GM21737 (cell line): Measurements from ENCODE around the gene BRAF.
"Not testable (repeated sequence)": the region's sequence is repeated elsewhere in the genome, so short reads cannot be mapped to it uniquely, and the experiment has no call there.

Experiments
- ATAC-seq: cut with Tn5 transposase; IDR thresholded peaks from one replicate; pipeline ENCODE4 v1.9.1; 2021; ENCODE audit warnings: mild to moderate bottlenecking, moderate library complexity; ENCODE audit not compliant: unreplicated experiment

BRAF gene

DNA sequence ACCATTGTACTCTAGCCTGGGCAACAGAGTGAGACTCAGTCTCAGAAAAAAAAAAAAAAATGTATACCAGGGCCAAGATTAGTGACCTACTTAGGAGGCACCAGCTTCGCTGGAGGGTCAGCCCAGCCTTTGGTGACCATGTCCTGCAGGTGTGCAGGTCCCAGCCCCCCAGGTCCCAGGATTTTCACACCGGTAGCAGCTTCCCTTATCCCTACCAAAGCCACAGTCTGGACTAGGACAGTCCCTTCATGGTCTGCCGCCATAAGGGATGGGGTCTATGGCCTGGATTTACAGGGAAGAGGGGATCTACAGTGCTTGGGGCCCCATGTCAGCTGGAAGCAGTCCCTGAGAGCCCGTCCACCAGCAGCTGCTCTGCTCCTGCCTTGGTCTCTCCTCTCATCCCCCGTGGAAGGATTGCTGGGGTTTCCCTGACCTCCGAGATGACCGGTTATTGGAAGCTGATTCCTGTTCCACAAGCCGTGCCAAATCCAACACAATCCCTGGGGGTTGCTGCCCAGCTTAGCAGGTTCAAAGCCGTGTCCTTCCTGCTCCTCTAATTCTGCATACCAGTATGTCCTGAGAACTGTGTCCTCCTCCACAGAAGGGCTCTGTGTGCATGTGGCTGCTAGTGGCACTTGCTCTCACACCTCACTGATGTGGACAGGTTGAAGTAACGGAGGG lies 239.2 kb downstream of the BRAF start:
- ATAC-seq = no peak

DNA sequence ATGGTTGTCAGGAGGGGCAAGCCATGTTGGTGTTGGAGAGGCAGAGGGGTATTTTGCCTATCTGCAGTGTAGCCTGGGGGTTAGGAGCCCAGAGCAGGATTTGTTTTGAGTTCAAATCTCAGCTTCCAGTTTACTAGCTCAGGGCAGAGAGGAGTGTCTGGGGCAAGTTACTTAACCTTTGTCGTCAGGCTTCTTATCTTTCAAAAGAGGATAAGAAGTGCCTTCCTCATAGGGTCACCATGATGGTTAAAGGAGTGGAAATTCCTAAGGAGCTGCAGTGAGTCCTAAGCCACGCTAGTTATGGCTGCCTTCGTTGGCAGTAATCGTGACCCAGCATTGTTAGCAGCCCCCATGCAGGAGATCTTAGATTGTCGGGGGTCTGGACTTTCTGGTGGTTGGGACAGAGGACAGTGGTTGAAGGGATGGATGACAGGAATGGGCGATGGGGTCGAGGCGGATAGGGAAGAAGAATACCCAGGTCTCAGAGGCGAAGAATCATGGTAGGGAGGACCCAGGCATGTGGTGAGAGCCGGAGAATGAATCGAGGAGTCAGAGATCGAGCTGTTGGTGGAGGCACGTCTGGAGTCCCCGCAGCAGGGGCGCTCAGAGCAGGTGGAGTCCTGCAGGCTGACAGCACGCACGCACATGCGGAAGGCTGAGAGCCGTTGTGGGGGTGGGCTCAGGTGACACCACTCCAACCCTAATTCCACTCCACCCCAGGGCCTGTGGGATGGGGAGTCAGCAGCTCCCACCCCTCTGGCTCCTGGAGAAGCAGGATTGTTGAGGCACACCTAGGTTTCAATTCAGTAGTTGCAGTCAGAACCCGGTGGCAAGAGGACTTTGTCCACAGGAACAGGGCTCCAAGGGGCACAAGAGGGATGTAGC lies 240.4 kb downstream of the BRAF start:
- ATAC-seq = no peak

- ATAC-seq = no peak
These were observed 241.1 kb downstream of the BRAF start for GRCh38 chr7:140683657-140684056.

GRCh38 chr7:140681766-140682165 lies 243.0 kb downstream of the BRAF start:
- ATAC-seq = no peak

GRCh38 chr7:140680886-140681285 lies 243.8 kb downstream of the BRAF start:
- no peak for ATAC-seq

- no peak for ATAC-seq
These were observed 245.5 kb downstream of the BRAF start for GRCh38 chr7:140679186-140679585.

GRCh38 chr7:140678816-140679130 lies 246.0 kb downstream of the BRAF start:
- no peak for ATAC-seq

- ATAC-seq = no peak
These were observed 246.5 kb downstream of the BRAF start for GRCh38 chr7:140678081-140678815.

DNA sequence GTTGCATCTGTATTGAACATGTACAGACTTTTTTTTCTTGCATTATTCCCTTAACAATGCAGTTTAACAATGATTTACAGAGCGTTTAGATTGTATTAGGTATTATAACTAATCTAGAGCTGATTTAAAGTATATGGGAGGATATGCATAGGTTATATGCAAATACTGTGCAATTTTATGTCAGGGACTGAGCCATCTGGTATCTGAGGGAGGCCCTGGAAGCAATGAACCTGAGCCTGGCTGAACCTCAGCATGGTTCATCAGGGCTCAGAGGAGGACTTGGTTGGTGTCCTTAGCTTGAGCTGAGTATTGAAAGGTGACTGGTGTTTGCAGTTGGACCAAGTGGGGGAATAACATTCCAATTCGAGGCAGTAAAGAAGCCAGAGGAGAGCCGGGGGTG lies 247.2 kb downstream of the BRAF start:
- no peak for ATAC-seq

DNA sequence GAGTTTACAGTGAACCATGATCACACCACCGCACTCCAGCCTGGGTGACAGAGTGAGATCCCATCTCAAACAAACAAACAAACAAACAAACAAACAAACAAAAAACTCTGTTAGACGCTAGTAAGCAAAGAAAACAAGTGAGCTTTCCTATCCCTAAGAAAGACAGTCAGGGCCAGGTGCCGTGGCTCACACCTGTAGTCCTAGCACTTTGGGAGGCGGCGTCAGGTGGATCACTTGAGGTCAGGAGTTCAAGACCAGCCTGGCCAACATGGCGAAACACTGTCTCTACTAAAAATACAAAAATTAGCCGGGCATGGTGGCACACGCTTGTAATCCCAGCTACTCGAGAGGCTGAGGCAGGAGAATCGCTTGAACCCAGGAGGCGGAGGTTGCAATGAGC lies 247.8 kb downstream of the BRAF start:
- ATAC-seq = not testable (repeated sequence)

GRCh38 chr7:140676306-140676705 lies 248.4 kb downstream of the BRAF start:
- ATAC-seq = peak; percentile 38

GRCh38 chr7:140675726-140676125 lies 249.0 kb downstream of the BRAF start:
- no peak for ATAC-seq

- no peak for ATAC-seq
These were observed 249.6 kb downstream of the BRAF start for GRCh38 chr7:140674899-140675701.

- ATAC-seq = no peak
These were observed 250.4 kb downstream of the BRAF start for GRCh38 chr7:140674356-140674800.

DNA sequence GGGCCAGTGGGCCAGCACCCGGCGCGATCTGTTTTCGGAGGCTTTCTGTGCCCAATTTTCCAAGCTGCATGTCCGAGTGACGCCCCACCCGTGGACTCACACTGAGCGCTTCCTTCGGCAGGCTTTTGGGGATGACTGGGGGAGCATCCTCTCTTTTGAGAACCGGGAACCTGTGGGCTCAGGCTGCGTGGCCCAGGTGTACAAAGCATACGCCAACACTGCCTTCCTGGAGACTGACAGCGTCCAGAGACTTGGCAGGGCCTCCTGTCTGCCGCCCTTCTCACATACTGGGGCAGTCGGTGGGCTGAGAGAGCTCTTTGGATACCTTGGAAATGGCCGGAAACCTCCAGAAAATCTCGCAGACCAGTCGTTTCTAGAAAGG lies 251.0 kb downstream of the BRAF start:
- ATAC-seq = no peak

DNA sequence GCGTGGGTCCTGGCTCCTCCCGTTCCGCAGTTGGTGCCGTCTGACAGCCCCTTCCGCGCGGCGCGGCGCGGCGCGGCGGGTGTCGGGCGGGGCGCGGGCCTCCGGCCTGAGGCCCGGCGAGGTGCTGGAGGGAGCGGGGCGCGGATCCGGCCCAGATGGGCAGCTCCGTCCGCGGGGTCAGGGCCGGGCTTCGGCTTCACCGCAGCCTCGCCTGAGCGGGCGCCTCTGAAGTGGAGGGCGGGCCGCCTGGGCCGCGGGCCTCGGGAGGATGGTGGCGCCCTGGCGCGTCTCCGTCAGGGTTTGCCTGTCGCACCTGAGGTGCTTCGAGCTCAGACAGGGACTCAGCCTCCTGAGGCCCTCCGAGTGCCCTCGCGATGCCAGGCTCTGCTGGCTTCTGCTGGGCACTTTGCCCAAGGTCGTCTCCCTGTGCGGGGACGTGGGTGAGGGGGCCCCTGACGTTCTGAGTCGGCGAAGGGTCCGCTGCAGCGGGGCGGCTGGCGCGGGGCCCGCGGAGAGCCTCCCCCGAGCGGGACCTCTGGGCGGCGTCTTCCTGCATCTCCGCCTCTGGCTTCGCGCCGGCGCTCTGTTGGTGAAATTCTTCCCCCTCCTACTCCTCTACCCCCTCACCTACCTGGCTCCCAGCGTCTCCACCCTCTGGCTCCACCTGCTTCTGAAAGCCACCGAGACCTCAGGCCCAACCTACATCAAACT lies 251.5 kb downstream of the BRAF start:
- ATAC-seq = peak; percentile 39

GRCh38 chr7:140672382-140673062 lies 252.2 kb downstream of the BRAF start, which contains the start of gene ADCK2:
Gene ADCK2 (plus strand): TSS chr7:140672945. CDS start chr7:140673331, 386 bp downstream.
- ATAC-seq = peak; percentile 53

- ATAC-seq = no peak
These were observed 252.8 kb downstream of the BRAF start for GRCh38 chr7:140671966-140672365.

- no peak for ATAC-seq
These were observed 254.3 kb downstream of the BRAF start for GRCh38 chr7:140670343-140670935.
